Omental fat pad (tissue), 4 donors: ENCODE results near the gene SHB. TPM values are rescaled to one million over a fixed set of nuclear protein-coding genes. Genes with fewer than 3 reads are reported as not detected.

Experiments
- ATAC-seq: fragments of 150-250 bp; one replicate; pipeline ENCODE4 v1.9.1; 2016; ENCODE audit warnings: mild to moderate bottlenecking, moderate library complexity; ENCODE audit not compliant: low FRiP score
- DNase-seq: peaks from one replicate; pipeline ENCODE4 v3.0.0-alpha.2; 2019; ENCODE audit warnings: low spot score
- CTCF ChIP-seq, 3 donors: fragments of 450-650 bp; IDR thresholded peaks; one replicate each; pipeline ENCODE4 v1.5.1; 2016 to 2017; ENCODE audit warnings: antibody characterized with exemption in 3 of 3, mild to moderate bottlenecking in 3 of 3, moderate library complexity in 2 of 3
- total RNA-seq, 4 donors: library from RNA; depleted of rRNA; stranded (reverse); fragments of >200 nt; gene quantifications; one replicate each; pipeline ENCODE4 v1.1.0, GENCODE V29; 2016

SHB gene
- total RNA-seq, 4 donors from 2014 or later, result 10.4 to 61.6 (median 20.7) TPM

DNA sequence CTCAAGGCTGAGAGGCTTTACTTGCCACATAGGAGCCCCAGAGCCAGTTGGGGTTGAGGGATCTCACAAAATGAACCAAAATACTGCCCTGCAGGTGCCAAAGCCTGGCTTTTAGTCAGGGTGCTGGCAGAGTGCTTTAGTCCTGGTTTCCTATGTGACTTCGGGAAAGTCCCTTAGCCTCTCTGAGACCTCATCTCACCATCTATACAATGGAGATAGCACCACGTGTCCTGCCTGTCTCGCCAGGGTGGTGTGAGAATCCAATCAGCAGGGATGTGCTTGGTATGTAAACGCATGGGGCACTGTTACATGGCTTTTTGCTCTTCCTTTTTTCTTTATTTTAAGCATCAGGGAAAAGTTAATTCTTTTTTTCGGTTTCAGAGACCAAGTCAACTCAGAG, 68.3 kb downstream of the SHB start:
- TF ChIP-seq CTCF (IDR thresholded peaks at IDR 0.05), result no peak
- DNase-seq (no peak), ATAC-seq (no peak)

DNA sequence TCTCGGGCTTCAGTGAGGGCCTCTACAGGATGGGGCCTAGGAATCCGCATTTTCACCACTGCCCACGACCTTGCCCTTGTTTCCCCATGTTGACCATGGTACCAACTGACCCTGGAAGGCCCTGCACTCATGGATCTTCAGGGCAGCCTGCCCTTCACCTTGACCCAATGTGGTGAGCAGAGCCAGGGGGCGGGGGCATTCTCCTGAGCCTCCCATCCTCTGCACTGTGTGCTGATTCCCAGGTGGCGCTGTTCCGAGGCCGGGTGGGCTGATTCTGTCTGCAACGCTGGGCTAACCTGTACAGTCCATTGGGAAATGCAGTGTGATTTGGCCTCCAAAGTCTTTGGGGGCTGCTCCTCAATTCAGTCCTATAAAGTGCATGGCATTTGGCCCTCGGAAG, 68.7 kb downstream of the SHB start:
- DNase-seq (no peak), ATAC-seq (no peak)
- no peak for TF ChIP-seq CTCF (IDR thresholded peaks at IDR 0.05)

- no peak for TF ChIP-seq CTCF (IDR thresholded peaks at IDR 0.05)
- no peak for DNase-seq
Observed at GRCh38 chr9:37999588-38000189, 69.3 kb downstream of the SHB start.

GRCh38 chr9:37998881-37999587, 70.0 kb downstream of the SHB start:
- no peak for TF ChIP-seq CTCF (IDR thresholded peaks at IDR 0.05)
- DNase-seq, result no peak
- ATAC-seq, result no peak

More at GRCh38 chr9:37999588-38000189, 69.3 kb downstream of the SHB start:
- no peak for ATAC-seq

- DNase-seq (no peak), ATAC-seq (no peak)
- TF ChIP-seq CTCF (IDR thresholded peaks at IDR 0.05), result no peak
Observed at GRCh38 chr9:37997636-37998374, 71.2 kb downstream of the SHB start.

DNA sequence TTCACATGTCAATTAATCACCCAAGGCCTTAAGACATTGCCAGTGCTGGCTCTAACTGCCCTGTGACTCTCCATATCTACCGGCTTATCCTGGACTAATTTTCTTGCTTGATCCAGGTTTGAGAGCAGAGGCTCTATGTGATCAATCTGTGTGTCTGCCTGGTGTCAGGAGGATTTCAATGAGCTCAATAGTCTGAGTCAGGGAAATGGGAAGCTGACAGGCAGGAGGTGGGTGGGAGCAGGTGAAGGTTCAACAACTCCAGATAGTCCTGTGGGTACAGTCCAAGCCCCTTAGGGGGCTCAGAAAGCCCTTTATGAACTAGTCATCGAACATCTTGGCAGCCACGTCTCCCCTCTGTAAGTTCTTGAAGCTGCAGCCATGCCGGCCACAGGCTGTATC, 72.2 kb downstream of the SHB start:
- no peak for ATAC-seq

More for the DNA sequence above, 72.2 kb downstream of the SHB start:
- no peak for TF ChIP-seq CTCF (IDR thresholded peaks at IDR 0.05)
- DNase-seq, result no peak
